HG03280 (cell line): Measurements from ENCODE around the gene SKIC2.
"Not testable (repeated sequence)": the region's sequence is repeated elsewhere in the genome, so short reads cannot be mapped to it uniquely, and the experiment has no call there.

ENCODE experiments used
- ATAC-seq: cut with Tn5 transposase; IDR thresholded peaks from one replicate; pipeline ENCODE4 v1.9.1; 2021; ENCODE audit warnings: mild to moderate bottlenecking, moderate library complexity; ENCODE audit not compliant: unreplicated experiment

Gene SKIC2

DNA sequence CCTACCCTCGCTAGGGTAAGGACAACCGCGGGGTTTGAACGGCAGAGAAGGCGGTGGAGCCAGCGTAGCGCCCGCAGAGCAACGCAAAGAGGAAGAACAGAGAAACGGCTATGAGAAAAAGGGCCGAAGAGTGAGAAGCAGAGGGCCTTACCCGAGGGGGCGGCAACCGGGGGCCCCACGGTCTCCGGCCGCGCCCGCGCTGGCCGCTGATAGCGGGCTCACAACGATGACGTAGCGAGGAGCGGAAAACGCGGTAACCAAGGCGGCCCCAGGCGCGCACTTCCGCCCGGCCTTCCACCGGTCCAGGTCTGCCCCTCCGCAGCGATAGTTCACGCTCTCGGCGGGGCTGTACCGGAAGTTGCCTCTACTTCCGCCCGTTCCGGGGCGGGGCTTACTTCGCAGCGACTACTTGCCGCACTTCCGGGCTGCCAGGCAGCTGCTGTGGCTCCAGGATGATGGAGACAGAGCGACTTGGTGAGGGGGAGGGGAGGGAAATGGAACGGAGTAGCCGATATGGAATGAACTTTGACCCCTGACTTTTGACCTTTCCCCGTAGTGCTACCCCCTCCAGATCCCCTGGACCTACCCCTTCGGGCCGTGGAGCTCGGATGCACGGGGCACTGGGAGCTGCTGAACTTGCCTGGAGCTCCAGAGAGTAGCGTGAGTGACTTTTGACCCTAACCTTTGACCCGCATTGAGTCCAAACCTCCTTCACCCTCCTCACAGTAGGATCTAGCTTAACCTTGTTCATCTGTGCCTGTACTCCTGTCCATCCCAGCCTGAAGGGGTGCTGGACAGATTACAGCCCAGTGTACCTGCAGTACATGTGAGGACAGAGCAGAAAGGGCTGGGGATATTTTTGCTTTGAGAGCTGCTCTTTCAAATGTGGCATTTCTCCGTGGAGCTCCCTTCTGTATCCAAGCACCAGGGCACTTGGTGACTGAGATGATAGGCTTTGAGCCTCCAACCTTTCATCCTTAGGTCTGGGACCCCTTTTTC lies at the start of gene SKIC2, which contains the start of gene NELFE:
Gene SKIC2 (plus strand): TSS at position 435 of the 999 bp plus-strand sequence. CDS start 18 bp downstream, at position 453.
Gene NELFE (minus strand): TSS at position 231 of the 999 bp plus-strand sequence. CDS start 525 bp downstream, outside the sequence.
- peak; percentile 98 for ATAC-seq

DNA sequence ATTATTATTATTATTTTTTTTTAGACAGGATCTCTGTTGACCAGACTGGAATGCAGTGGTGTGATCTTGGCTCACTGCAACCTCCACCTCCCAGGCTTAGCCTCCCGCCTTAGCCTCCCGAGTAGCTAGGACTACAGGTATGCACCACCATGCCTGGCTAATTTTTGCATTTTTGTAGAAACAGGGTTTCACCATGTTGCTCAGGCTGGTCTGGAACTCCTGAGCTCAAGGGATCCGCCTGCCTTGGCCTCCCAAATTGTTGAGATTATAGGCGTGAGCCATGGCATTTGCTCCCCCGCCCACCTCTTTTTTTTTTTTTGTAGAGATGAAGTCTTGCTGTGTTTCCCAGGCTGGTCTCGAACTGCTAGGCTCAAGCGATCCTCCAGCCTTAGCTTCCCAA lies 49.7 kb upstream of the SKIC2 start:
- not testable (repeated sequence) for ATAC-seq

DNA sequence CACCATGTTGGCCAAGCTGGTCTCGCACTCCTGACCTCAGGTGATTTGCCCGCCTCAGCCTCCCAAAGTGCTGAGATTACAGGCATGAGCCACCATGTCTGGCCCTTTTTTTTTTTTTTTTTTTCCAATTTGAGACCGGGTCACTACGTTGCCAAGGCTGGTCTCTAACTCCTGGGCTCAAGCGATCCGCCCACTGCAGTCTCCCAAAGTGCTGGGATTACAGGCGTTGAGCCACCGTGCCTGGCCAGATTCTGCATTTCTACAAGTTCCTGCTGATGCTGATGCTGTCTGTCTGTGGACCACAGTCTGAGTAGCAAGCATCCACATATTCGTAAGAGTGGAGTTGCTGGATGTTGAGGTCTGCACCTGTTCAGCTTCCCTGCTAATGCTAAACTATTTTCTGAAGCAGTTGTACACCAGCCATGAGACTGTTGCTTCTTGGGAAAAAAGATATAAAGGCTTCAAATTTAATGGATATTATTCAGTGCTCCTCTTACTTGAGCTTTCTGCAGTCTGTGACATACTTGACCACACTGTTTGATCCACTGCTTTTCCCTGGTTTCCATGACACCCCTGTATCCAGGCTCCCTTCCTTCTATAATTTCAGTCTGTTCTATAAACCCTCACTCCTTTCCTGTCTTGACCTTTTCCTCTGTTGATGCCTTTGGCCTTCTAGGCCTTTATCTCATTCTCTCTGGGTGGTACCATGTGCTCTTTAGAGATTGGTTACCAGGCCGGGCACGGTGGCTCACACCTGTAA lies 47.0 kb upstream of the SKIC2 start:
- no peak for ATAC-seq

DNA sequence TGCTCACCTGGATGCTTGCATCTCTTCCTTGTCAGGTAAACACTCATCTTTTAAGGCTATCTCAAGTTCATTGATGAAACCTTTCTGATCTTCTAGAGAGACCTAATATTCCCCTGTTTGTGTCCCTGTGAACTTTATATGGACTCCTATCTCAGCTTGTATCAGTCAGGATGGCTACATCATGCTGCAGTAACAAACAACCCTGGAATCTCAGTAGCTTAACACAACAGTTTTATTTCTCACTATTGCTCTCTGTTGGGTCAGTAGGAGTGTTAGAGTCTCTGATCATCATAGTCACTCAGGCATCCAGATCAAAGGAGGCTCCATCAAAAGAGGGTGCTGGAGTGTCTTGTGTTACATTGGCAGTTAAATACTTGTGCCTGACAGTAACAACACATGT lies 43.6 kb upstream of the SKIC2 start:
- no peak for ATAC-seq

DNA sequence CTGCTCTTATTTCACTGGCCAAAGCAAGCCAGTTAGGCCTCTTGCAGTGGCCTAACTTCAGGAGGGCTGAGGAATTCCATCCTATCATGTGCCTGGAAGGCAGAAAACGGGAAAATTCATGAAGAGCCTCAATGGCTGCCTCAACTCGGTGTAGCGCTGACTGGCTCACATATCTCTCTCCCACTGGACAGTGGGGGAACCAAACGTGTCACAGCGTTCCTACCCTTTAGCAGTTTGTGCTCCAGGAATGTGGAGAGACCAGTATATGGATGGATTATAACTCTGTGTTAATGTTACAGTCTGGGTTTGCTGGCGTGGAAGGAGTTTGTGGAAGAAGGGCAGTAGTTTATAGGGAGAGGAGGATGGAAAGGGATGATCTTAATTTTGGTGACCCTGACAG lies 43.2 kb upstream of the SKIC2 start:
- no peak for ATAC-seq

DNA sequence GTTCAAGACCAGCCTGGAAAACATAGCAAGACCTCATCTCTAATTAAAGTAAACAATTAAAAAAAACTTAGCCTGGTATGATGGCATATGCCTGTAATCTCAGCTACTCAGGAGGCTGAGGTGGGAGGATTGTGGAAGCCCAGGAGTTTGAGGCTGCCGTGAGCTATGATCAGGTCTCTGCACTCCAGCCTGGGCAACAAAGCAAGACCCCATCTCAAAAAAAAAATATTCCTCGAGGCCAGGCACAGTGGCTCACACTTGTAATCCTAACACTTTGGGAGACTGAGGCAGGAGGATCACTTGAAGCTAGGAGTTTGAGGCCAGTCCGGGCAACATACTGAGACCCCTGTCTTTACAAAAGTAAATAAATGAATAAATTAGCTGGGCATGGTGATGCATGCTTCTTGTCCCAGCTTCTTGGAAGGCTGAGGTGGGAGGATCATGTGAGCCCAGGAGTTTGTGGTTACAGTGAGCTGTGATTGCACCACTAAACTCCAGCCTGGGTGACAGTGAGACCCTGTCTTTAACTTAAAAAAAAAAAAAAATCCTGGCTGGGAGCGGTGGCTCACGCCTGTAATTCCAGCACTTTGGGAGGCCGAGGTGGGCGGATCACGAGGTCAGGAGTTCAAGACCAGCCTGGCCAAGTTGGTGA lies 40.8 kb upstream of the SKIC2 start:
- ATAC-seq, result no peak

DNA sequence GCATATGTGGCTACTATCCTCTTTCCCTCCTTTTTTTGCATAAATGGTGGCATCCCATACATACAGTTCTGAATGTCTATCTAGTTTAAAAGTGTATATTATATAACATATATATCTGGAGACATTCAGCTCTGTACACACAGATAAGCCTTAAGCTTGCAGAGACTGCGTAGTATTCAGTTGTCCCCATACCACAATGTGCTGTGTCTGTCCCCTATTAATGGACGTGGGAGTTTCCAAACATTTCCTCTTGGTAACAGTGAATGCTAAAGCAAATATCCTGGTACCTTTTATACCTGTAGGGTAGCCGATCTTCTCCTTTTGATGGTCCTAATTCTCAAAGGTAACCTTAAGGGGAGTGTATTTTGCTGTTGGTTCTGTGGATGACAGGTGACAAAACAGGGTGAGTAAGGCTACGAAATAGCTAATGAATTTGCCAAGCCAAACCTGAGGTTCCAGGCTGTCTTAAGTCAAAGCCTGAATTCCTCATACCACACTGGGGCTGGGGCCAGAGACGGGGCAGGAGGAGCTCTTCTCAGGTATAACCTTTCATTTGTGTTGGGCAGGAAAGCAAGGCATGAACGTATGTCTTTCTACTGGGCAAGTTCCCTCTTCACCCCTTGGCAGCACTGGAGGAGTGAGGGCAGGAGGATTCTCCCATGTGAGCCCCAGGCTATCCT lies 39.2 kb upstream of the SKIC2 start:
- ATAC-seq, result no peak

DNA sequence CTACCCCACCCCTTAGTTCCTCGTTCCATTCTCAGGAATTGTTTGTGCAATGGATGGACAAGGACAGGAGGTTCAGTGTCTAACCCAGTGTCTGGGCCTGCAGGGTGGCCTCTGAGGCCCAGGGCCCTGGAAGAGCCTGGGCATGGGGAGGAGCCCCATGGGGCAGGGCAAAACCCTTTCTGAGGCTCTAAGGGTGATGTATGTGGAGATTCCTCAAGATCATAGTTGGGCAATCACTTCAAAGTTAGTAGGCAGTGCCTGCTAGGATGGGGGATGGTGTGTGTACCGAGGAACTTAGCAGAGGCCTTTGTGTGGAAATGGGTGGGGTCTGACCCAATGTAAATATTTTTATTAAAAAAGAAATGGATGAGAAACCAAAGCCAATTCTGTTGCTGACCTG lies 38.2 kb upstream of the SKIC2 start:
- no peak for ATAC-seq

DNA sequence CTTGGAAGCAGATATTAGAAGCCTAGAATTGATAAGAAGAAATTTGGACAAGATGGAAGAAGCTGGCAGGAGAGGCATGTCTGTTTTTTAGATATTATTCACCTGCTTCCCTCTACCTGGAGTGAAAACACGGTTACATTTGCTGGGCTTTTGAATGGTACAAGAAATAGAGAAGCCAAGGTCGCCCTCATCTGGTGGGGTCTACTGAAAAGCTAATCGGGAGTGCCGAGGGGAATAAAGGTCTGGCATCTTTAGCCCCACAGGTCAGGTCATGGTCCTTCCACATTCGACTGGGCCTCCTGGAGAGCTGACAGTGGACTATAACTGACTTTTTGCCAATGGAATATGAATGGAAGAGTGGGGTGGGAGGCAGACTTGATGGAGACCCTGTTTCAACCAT lies 36.0 kb upstream of the SKIC2 start:
- ATAC-seq, result no peak

DNA sequence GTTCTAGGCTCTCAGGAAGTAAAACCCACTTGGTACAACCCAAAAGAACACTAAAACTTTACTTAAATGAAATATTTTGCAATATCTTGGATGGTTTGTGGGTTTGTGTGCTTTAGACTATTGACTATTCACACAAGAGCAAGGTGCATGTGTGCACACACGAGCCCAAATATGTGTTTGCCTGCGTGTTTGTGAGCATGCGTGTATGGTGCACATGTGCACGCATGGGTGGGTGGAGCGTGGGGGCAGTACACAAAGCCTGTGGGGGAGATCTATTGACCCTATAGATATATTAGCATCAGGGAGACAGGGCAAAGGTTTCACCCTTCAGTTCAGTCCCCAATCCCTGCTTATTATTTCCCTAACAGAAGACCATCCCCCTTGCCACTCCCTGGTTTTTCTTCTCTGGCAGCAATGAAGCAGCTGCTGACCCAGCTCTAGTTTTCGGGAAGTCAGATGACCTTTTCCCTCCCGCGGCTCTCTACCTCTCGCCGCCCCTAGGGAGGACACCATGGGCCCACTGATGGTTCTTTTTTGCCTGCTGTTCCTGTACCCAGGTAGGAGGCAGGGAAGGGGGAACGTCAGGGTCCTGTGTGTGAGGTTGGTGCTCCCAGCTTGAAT lies 31.6 kb upstream of the SKIC2 start, which contains the start of gene C2:
Gene C2 (plus strand): TSS at position 476 of the 621 bp plus-strand sequence. CDS start 36 bp downstream, at position 512.
- no peak for ATAC-seq

DNA sequence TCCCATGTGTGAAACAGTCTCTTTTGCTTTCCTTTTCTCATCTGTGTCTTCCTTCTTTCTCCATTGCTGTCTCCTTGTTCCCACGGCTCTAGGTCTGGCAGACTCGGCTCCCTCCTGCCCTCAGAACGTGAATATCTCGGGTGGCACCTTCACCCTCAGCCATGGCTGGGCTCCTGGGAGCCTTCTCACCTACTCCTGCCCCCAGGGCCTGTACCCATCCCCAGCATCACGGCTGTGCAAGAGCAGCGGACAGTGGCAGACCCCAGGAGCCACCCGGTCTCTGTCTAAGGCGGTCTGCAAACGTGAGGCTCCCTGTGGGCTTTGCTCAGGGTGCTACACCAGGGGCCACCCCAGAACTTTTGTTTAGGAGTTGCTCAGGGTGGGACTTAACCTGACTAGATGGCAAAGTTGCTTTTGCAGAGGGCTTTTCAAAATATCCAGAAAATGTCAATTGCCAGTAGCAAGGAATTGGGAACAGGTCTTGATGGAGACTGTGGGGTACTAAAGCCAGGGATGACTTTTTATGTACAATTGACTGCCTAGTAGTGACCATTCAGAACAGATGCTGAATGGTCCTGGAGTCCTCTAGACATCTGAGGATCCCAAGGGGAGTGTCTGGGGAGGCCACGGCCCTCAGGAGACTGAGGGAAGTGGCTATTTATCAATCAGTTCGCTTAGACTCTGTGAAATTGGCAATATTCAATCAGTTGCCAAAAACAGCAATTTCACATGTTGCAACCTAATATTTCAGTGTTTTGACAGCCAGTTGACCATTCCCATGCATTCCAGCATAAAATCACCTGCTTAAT lies 30.9 kb upstream of the SKIC2 start:
- ATAC-seq, result no peak

DNA sequence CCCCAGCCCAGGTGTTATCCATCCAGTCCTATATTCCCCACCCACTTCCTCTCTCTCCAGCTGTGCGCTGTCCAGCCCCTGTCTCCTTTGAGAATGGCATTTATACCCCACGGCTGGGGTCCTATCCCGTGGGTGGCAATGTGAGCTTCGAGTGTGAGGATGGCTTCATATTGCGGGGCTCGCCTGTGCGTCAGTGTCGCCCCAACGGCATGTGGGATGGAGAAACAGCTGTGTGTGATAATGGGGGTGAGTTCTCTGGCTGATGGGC lies 30.4 kb upstream of the SKIC2 start:
- no peak for ATAC-seq

DNA sequence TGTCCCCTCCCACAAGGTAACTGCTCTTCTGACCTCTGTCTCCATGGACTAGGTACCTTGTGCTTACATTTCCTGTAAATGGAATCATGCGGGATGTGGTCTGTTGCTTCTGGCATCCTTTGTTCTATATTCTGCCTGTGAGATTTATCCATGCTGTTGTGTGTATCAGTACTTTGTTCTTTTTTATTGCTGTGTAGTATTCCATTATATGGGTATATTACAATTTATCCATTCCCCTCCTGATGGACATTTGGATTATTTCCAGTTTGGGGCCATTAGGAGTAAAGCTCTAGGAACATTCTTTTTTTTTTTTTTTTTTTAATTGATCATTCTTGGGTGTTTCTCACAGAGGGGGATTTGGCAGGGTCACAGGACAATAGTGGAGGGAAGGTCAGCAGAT lies 28.0 kb upstream of the SKIC2 start:
- ATAC-seq, result no peak

DNA sequence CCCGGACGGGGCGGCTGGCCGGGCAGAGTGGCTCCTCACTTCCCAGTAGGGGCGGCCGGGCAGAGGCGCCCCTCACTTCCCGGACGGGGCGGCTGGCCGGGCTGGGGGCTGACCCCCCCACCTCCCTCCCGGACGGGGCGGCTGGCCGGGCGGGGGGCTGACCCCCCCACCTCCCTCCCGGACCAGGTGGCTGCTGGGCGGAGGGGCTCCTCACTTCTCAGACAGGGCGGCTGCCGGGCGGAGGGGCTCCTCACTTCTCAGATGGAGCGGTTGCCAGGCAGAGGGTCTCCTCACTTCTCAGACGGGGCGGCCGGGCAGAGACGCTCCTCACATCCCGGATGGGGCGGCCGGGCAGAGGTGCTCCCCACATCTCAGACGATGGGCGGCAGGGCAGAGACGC lies 26.8 kb upstream of the SKIC2 start:
- ATAC-seq, result not testable (repeated sequence)

DNA sequence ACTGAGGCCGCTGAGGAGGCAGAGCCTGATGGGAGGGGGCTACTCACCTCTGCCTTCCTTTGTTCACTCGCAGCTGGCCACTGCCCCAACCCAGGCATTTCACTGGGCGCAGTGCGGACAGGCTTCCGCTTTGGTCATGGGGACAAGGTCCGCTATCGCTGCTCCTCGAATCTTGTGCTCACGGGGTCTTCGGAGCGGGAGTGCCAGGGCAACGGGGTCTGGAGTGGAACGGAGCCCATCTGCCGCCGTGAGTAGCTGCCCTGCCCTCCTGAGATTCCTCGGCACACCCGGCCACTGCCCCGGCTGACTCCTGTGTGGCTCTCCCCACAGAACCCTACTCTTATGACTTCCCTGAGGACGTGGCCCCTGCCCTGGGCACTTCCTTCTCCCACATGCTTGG lies 25.4 kb upstream of the SKIC2 start:
- ATAC-seq, result no peak

DNA sequence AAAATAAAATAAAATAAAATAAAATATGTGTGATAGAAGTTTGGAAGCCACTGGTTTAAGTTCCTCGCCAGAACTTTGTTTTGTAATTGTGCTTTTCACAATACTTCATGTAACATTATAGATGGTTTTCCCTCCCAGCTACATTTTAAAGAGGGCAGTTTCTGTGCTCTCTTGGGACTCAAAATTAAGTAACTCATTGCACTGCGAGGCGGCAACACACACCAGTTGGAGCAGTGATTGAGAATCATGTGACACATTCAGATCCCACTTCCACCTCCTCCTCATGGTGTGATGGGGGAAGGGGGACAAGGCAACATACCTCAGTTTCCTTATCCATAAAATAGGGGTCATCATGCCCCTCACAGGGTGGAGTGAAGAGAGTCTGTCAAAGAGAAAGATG lies 24.0 kb upstream of the SKIC2 start:
- no peak for ATAC-seq

DNA sequence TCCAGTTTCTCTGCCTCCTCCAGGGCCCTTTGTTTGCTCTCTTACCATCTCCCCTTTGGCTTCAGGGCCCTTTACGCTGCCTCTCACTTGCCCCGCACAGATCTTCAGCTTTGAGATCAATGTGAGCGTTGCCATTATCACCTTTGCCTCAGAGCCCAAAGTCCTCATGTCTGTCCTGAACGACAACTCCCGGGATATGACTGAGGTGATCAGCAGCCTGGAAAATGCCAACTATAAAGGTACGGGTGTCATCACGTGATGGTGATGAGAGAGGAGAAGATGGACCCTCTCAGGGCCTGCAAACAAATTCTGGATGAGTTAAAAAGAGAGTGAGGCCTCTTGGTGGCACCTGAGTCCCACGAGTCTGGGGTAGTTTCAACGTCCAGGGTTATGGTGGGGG lies 23.2 kb upstream of the SKIC2 start:
- ATAC-seq, result no peak

DNA sequence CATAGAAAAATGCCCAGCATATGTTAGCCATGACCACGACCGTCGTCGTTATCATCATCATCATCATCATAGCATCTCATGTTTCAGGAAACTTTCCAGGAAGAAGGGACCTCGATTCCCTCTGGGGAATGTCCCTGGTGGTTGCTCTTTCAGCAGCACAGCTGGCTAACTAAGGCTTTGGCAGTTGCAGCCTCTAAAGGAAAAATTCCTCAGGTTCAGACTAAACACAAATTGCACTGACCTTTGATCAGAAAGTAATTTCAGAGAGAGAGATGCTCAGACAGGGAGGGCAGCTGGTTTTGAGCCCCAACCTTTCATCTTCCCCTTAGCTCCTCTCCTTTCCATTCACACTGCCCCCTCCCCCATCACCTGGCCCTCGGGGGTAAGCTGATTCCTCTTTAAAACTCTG lies 18.7 kb upstream of the SKIC2 start:
- no peak for ATAC-seq

DNA sequence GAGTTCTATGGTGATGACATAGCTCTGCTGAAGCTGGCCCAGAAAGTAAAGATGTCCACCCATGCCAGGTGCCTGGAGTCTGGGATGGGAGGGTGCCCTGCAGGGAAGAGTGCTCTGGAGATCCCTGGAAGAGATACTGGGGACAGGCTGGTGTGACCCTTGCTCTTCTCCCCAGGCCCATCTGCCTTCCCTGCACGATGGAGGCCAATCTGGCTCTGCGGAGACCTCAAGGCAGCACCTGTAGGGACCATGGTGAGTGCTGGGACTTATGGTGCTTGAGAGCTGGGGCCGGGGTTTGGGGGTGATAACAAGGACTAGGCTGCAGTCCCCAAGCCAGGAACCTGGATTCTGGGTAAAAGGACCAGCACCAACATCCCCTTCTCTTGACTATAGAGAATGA lies 15.2 kb upstream of the SKIC2 start:
- ATAC-seq, result no peak

DNA sequence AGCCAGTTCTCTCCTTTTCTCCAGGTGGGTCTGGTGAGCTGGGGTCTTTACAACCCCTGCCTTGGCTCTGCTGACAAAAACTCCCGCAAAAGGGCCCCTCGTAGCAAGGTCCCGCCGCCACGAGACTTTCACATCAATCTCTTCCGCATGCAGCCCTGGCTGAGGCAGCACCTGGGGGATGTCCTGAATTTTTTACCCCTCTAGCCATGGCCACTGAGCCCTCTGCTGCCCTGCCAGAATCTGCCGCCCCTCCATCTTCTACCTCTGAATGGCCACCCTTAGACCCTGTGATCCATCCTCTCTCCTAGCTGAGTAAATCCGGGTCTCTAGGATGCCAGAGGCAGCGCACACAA lies 13.8 kb upstream of the SKIC2 start:
- no peak for ATAC-seq
